ENCODE measurements around the gene SPEF1. TPM values are rescaled to one million over a fixed set of nuclear protein-coding genes. Genes with fewer than 3 reads are reported as not detected.

SPEF1 gene
- total RNA-seq, 4 donors from 2014 or later: 0.19 TPM; not detected in 3

DNA sequence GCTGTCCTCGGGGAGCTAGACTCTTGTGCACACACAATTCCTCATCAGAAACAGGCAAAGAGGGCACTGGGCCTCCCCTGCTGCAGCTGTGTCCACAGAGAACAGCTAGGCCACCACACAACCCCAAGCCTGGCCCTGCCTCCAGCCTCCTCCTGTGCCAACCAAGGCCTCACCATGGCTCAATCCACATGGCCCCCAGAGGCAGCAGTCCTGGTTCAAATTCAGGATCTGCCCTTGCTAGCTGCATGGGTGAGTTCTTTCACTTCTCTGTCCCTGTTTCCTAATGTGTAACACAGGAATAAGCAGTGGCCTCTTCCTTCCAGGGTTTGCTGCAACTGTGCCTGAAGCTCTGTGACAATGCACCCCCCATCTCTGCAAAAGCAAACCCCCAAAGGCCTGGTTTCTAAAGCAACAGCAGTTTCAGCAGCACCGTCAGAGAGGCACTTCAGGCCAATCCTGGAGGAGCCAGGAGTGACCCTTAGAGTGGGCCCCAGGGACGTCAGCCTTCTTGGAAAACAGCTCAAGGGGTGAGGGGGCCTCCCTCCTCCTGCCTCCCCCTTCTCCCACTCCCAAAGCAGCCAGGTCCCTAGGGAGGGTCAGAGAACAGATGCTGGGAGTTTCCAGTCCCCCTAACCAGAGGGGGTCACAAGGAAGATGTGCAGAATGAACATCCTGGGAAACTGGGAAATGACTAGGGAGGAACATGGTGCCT, 15.9 kb downstream of the SPEF1 start:
- no peak for TF ChIP-seq POLR2A (IDR thresholded peaks at IDR 0.05)
- no peak for TF ChIP-seq CTCF (IDR thresholded peaks at IDR 0.05)
- Histone ChIP-seq H3K4me3 (peak overlapping the region in 1 of 4 donors; percentile 70), H3K27me3 (no peaks in the 10 kb centered on the region), H3K27ac (peak overlapping the region in 3 of 4 donors; percentile 54 to 96 (median 93)), H3K9me3 (no peaks in the 10 kb centered on the region), H3K36me3 (no peaks in the 10 kb centered on the region), H3K4me1 (peaks cover 21 to 77% (median 54%) of the 10 kb centered on the region in 3 donors)
- intact Hi-C loops (cut with DNase I): no loop called here
- WGBS, 2 donors: 38 to 60% methylated on average over 1 of the region's 3 CpGs
- DNase-seq: no peak

- no peak overlapping the region for H3K4me3 ChIP-seq
- H3K4me1 ChIP-seq: peaks cover 21 to 79% (median 49%) of the 10 kb centered on the region in 3 donors
- no peaks in the 10 kb centered on the region for H3K9me3 ChIP-seq
- H3K36me3 ChIP-seq: no peaks in the 10 kb centered on the region
- intact Hi-C loops (cut with DNase I): no loop called here
- whole genome bisulfite sequencing, 2 donors: 89 to 90% methylated on average over 2 to 3 of the region's 3 CpGs
- TF ChIP-seq POLR2A (IDR thresholded peaks at IDR 0.05): no peak
- no peak for TF ChIP-seq CTCF (IDR thresholded peaks at IDR 0.05)
- peak overlapping the region in 3 of 4 donors; percentile 49 to 96 (median 93) for H3K27ac ChIP-seq
- DNase-seq: no peak
- no peaks in the 10 kb centered on the region for H3K27me3 ChIP-seq
Measured at GRCh38 chr20:3764659-3765058, 16.6 kb downstream of the SPEF1 start.

DNA sequence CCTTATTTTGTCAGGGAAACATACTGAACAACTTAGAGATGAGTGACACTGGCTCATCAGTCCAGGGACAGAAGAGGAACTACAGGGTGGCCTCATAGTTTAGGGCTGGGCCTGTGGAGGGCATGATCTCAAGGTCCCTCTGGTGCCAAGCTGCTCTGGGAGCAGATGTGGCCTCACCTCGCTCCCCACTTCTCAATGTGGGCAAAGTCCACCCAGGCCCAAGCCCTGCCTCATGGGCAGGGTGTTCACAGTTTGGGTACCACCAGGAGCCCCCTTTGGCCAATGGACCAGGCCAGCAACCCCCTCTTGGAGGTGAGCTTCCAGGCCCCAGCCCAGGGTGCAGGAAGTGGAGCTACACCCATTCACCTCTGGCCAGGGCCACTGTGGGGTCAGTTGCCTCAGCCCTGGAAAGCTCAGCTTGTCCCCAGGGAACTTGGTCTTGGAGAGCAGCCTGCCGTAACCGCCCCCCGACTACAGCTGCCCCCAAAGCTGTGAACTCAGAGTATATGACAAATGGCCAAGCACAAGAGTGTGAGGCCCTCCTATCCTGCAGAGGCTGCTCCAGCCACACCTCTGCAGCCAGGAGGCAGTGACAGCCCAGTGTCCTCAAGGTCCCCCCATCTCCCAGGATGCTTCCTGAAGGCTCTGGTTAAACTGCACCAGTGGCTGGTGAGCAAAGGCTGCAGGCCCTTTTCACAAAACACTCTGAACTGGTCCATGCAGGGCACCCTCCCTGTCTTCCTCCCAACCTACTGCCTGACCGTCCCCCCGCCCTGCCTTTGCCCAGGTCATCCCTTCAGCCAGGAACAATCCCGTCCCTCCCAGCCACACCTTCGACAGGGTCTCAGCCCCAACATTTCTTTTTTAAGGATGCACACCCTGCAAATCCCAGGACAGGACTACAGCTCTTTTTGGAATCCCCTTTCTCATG, 17.3 kb downstream of the SPEF1 start:
- H3K27ac ChIP-seq: peak overlapping the region in 3 of 4 donors; percentile 49 to 96 (median 93)
- no peak for TF ChIP-seq CTCF (IDR thresholded peaks at IDR 0.05)
- no peak for TF ChIP-seq POLR2A (IDR thresholded peaks at IDR 0.05)
- H3K36me3 ChIP-seq: peaks cover 0 to 1% (median 0%) of the 10 kb centered on the region in 3 donors
- H3K9me3 ChIP-seq: no peaks in the 10 kb centered on the region
- WGBS, 2 donors: 83 to 84% methylated on average over 3 to 4 of the region's 8 CpGs
- intact Hi-C loops (cut with DNase I): no loop called here
- no peaks in the 10 kb centered on the region for H3K27me3 ChIP-seq
- no peak for DNase-seq
- no peak overlapping the region for H3K4me3 ChIP-seq
- H3K4me1 ChIP-seq: peaks cover 18 to 75% (median 43%) of the 10 kb centered on the region in 3 donors

- peak overlapping the region in 3 of 4 donors; percentile 32 to 59 (median 56) for H3K27ac ChIP-seq
Measured at GRCh38 chr20:3760655-3761348, 20.4 kb downstream of the SPEF1 start.

More at GRCh38 chr20:3760655-3761348, 20.4 kb downstream of the SPEF1 start:
- TF ChIP-seq POLR2A (IDR thresholded peaks at IDR 0.05): no peak
- no peak for TF ChIP-seq CTCF (IDR thresholded peaks at IDR 0.05)
- H3K4me3 ChIP-seq: no peak overlapping the region
- H3K4me1 ChIP-seq: peaks cover 0 to 50% (median 25%) of the 10 kb centered on the region in 3 donors
- H3K9me3 ChIP-seq: no peaks in the 10 kb centered on the region
- WGBS, 2 donors: 59 to 69% methylated on average over 5 to 8 of the region's 10 CpGs
- DNase-seq: no peak
- intact Hi-C loops (cut with DNase I): no loop called here
- H3K27me3 ChIP-seq: no peaks in the 10 kb centered on the region
- peaks cover 0 to 23% (median 3%) of the 10 kb centered on the region in 3 donors for H3K36me3 ChIP-seq

Data from esophagus squamous epithelium (tissue), 5 donors.